Measurements from ENCODE around the gene TRIM59. TPM values are rescaled to one million over a fixed set of nuclear protein-coding genes. Genes with fewer than 3 reads are reported as not detected.

TRIM59 gene
- polyA plus RNA-seq, 1 of the 3 experiments (the other 2 are of a cell fraction), result 4.1 TPM

- ChIA-PET POLR2A (interaction anchor here (1.4 kb wide), 1 partner anchor 12 kb away, joined by 3 read pairs; no protein-coding TSS in a partner anchor), CTCF (interaction anchor here (1.4 to 1.6 kb wide), 3 partner anchors 8 to 237 kb away, joined by 5 to 11 read pairs (median 9); no protein-coding TSS in a partner anchor)
- 1% methylated on average over 8 of the region's 51 CpGs for WGBS (ENCODE audit: low lambda C conversion rate)
Measured at GRCh38 chr3:160400702-160401150, 48.9 kb downstream of the TRIM59 start.

GRCh38 chr3:160400030-160400701 is 49.4 kb downstream of the TRIM59 start:
- peak; percentile 45 for DNase-seq
- peaks cover 18% of the 10 kb centered on the region for H3F3A ChIP-seq (replicated peaks; ENCODE audit: insufficient read depth)

More at GRCh38 chr3:160400702-160401150, 48.9 kb downstream of the TRIM59 start:
- peak overlapping the region; percentile 79 to 96 for H3K4me3 ChIP-seq (ENCODE audit: low read depth in 2 of 2, low read length in 1 of 2)
- H2AFZ ChIP-seq (ENCODE audit: low read depth), result no peak overlapping the region
- H3K4me1 ChIP-seq (ENCODE audit: control insufficient read depth in 1 of 2, insufficient read depth in 2 of 2, low read depth in 1 of 2, low read length in 1 of 2), result peaks cover 3 to 11% of the 10 kb centered on the region in 2 experiments; a peak in 3 of 4 replicates
- peak overlapping the region; percentile 88 to 94 for H3K27ac ChIP-seq (ENCODE audit: low read depth in 2 of 2, low read length in 1 of 2)
- H3K9ac ChIP-seq, result peak overlapping the region; percentile 99
- H3K79me2 ChIP-seq (ENCODE audit: insufficient read depth), result peaks cover 93% of the 10 kb centered on the region
- H3K9me3 ChIP-seq, result no peaks in the 10 kb centered on the region
- H4K20me1 ChIP-seq (ENCODE audit: insufficient read depth), result peaks cover 24% of the 10 kb centered on the region; the same call in 1 of the 2 replicates
- no peaks in the 10 kb centered on the region for H3K27me3 ChIP-seq (ENCODE audit: insufficient read depth)
- DNase-seq, result peak; percentile 56
- TF ChIP-seq TCF12 (IDR thresholded peaks at IDR 0.05) (no peak), GATA2 (CRISPR knock-in tag; IDR thresholded peaks at IDR 0.05) (no peak), TAF1 (IDR thresholded peaks at IDR 0.05; ENCODE audit: borderline replicate concordance, low read depth, low read length) (no peak), CTCF (IDR thresholded peaks at IDR 0.05) (no peak), YY1 (IDR thresholded peaks at IDR 0.05; ENCODE audit: low read depth) (no peak), FOXJ3 (CRISPR knock-in tag; IDR thresholded peaks at IDR 0.05) (no peak), POLR2AphosphoS5 (IDR thresholded peaks at IDR 0.05; ENCODE audit: low read depth, low read length) (no peak)
- no peaks in the 10 kb centered on the region for H3K9me2 ChIP-seq
- peaks cover 18 to 20% of the 10 kb centered on the region in 2 experiments for H3K36me3 ChIP-seq (replicated peaks in 1 of 2; ENCODE audit: control insufficient read depth in 1 of 2, insufficient read depth in 2 of 2, low read length in 1 of 2)
- peak overlapping the region; percentile 85 for H3K4me2 ChIP-seq
- H3F3A ChIP-seq (replicated peaks; ENCODE audit: insufficient read depth), result peaks cover 13% of the 10 kb centered on the region

More at GRCh38 chr3:160400030-160400701, 49.4 kb downstream of the TRIM59 start:
- no peaks in the 10 kb centered on the region for H3K9me3 ChIP-seq
- H3K9ac ChIP-seq, result peak overlapping the region; percentile 99
- peak overlapping the region; percentile 79 to 96 for H3K4me3 ChIP-seq (ENCODE audit: low read depth in 2 of 2, low read length in 1 of 2)
- TF ChIP-seq MXI1 (IDR thresholded peaks at IDR 0.05; ENCODE audit: low read depth, low read length) (no peak; the same call in 1 of the 2 replicates), IRF3 (IDR thresholded peaks at IDR 0.05; ENCODE audit: low read depth, low read length) (no peak), RCOR1 (IDR thresholded peaks at IDR 0.05; ENCODE audit: low read length) (no peak), NRF1 (IDR thresholded peaks at IDR 0.05; ENCODE audit: low read depth, low read length) (no peak), YY1 (IDR thresholded peaks at IDR 0.05; ENCODE audit: low read depth) (no peak), ZBTB33 (IDR thresholded peaks at IDR 0.05; ENCODE audit: borderline replicate concordance, low read depth) (no peak), JUND (IDR thresholded peaks at IDR 0.05) (no peak), GATA2 (CRISPR knock-in tag; IDR thresholded peaks at IDR 0.05) (no peak), MAX (IDR thresholded peaks at IDR 0.05; ENCODE audit: low read depth) (no peak), SIN3A (IDR thresholded peaks at IDR 0.05; ENCODE audit: borderline replicate concordance, low read depth, low read length) (no peak), CHD2 (IDR thresholded peaks at IDR 0.05; ENCODE audit: low read length, partially characterized antibody) (no peak), FOXM1 (IDR thresholded peaks at IDR 0.05; ENCODE audit: low read depth) (no peak), EZH2phosphoT487 (IDR thresholded peaks at IDR 0.05; ENCODE audit: borderline replicate concordance, low read depth) (no peak), GABPA (IDR thresholded peaks at IDR 0.05; ENCODE audit: low read depth) (no peak)
- peaks cover 93% of the 10 kb centered on the region for H3K79me2 ChIP-seq (ENCODE audit: insufficient read depth)
- H4K20me1 ChIP-seq (ENCODE audit: insufficient read depth), result peaks cover 24% of the 10 kb centered on the region; the same call in 1 of the 2 replicates
- H3K36me3 ChIP-seq (replicated peaks in 1 of 2; ENCODE audit: control insufficient read depth in 1 of 2, insufficient read depth in 2 of 2, low read length in 1 of 2), result peaks cover 12 to 16% of the 10 kb centered on the region in 2 experiments
- CTCF ChIA-PET, result interaction anchor here (1.4 to 1.6 kb wide), 2 partner anchors 8 to 13 kb away, joined by 5 to 11 read pairs; no protein-coding TSS in a partner anchor
- H2AFZ ChIP-seq (ENCODE audit: low read depth), result peak overlapping the region; percentile 42
- H3K4me2 ChIP-seq, result peak overlapping the region; percentile 85
- H3K4me1 ChIP-seq (ENCODE audit: control insufficient read depth in 1 of 2, insufficient read depth in 2 of 2, low read depth in 1 of 2, low read length in 1 of 2), result peaks cover 7 to 13% of the 10 kb centered on the region in 2 experiments; a peak in 3 of 4 replicates
- no peaks in the 10 kb centered on the region for H3K9me2 ChIP-seq
- under 1% methylated on average over 28 of the region's 49 CpGs for WGBS (ENCODE audit: low lambda C conversion rate)
- H3K27ac ChIP-seq (ENCODE audit: low read depth in 2 of 2, low read length in 1 of 2), result peak overlapping the region; percentile 88 to 94
- H3K27me3 ChIP-seq (ENCODE audit: insufficient read depth), result no peaks in the 10 kb centered on the region
- POLR2A ChIA-PET, result interaction anchor here (1.2 kb wide), 1 partner anchor 49 kb away, joined by 3 read pairs; the partner anchor contains the start of gene TRIM59
